ENCODE results near the gene KIF26B.

Gene KIF26B

DNA sequence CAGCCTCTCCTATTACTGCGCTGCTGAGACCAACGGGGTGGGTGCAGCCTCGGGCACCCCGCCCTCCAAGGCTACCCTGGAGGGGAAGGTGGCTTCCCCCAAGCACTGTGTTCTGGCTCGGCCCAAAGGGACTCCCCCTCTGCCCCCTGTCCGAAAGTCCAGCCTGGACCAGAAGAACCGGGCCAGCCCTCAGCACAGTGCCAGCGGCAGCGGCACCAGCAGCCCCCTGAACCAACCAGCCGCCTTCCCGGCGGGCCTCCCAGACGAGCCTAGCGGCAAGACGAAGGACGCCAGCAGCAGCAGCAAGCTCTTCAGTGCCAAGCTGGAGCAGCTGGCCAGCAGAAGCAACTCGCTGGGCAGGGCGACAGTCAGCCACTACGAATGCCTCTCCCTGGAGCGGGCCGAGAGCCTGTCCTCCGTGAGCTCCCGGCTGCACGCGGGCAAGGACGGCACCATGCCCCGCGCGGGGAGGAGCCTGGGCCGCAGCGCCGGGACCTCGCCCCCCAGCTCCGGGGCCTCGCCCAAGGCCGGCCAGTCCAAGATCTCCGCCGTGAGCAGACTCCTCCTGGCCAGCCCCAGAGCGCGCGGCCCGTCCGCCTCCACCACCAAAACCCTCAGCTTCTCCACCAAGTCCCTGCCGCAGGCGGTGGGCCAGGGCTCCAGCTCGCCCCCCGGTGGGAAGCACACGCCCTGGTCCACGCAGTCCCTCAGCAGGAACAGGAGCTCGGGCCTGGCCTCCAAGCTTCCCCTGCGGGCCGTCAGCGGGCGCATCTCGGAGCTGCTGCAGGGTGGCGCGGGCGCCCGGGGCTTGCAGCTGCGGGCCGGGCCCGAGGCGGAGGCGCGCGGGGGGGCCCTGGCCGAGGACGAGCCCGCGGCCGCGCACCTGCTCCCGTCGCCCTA is 533.1 kb downstream of the KIF26B start:
- no peaks in the 10 kb centered on the region for H3K27me3 ChIP-seq (replicated peaks)
- TF ChIP-seq, protein P1, sequence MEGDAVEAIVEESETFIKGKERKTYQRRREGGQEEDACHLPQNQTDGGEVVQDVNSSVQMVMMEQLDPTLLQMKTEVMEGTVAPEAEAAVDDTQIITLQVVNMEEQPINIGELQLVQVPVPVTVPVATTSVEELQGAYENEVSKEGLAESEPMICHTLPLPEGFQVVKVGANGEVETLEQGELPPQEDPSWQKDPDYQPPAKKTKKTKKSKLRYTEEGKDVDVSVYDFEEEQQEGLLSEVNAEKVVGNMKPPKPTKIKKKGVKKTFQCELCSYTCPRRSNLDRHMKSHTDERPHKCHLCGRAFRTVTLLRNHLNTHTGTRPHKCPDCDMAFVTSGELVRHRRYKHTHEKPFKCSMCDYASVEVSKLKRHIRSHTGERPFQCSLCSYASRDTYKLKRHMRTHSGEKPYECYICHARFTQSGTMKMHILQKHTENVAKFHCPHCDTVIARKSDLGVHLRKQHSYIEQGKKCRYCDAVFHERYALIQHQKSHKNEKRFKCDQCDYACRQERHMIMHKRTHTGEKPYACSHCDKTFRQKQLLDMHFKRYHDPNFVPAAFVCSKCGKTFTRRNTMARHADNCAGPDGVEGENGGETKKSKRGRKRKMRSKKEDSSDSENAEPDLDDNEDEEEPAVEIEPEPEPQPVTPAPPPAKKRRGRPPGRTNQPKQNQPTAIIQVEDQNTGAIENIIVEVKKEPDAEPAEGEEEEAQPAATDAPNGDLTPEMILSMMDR (IDR thresholded peaks at IDR 0.05; ENCODE audit: low read depth, low read length, missing control alignments), result no peak
- H3K4me3 ChIP-seq (ENCODE audit: low read depth, low read length), result peak overlapping the region; percentile 26
- DNase-seq, result no peak
- in situ Hi-C loops (cut with HindIII; ENCODE audit: low pct_ligation_motif_present, low sequenced_read_pairs), result no loop called here
- H3K27ac ChIP-seq, result no peak overlapping the region
- H3K36me3 ChIP-seq (replicated peaks), result no peaks in the 10 kb centered on the region

DNA sequence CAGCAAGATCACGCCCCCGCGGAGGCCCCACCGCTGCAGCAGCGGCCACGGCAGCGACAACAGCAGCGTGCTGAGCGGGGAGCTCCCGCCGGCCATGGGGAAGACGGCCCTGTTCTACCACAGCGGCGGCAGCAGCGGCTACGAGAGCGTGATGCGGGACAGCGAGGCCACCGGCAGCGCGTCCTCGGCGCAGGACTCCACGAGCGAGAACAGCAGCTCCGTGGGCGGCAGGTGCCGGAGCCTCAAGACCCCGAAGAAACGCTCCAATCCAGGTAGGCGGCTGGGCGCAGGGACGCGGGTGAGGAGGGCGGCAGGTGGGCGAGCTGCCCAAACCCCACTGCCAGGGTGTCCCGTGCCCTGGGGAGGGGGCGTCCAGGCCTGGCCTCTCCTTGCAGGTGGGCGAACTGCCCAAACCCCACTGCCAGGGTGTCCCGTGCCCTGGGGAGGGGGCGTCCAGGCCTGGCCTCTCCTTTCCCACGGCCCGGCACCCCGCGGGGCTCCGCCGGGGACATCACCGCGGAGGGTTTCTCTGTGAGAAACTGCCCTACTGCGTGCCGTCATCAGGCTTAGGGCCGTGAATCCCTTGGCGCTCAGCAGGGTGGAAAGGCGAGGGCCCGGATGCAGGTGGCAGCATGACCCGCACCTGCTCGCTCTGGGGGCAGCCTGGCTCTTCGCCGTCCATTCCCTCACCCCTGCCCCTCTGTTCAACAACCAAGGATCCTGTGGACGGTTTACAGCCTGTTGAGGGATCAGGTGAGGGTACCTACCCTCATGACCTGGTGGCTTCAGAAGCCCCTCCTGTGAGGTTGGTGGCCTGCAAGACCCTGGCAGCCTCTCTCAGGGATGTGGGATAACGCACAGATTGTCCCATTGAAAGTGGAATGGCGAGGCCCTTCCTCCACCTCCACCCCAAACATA is 534.0 kb downstream of the KIF26B start:
- no peak for DNase-seq
- H3K27me3 ChIP-seq (replicated peaks), result no peaks in the 10 kb centered on the region
- in situ Hi-C loops (cut with HindIII; ENCODE audit: low pct_ligation_motif_present, low sequenced_read_pairs), result no loop called here

DNA sequence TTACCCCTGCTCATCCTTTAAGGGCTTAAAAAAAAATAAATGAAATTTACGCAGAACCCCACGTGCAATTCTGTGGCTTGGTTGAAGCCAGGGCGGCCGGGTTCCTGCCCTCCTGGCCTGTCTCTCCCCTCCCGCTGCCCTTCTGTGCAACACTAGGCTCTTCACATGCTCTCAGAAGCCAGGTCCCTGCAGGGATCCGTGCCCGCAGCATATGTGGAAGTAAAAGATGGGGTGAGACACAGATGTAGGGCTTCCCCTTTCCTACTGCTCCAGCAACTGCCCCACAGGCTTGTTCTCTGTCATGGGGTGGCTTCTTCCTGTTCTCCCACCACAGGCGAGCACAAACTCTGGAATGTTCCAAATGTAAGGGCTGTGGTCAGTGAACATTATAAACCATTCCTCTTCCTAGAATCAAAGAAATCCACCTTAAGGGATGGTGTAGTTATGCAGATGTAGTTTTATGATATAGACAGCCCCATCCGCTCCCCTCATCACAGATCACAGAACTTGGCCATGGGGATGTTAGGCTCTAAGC is 535.4 kb downstream of the KIF26B start:
- in situ Hi-C loops (cut with HindIII; ENCODE audit: low pct_ligation_motif_present, low sequenced_read_pairs), result no loop called here
- Histone ChIP-seq H3K27me3 (replicated peaks) (no peaks in the 10 kb centered on the region), H3K27ac (no peak overlapping the region), H3K36me3 (replicated peaks) (no peaks in the 10 kb centered on the region), H3K4me3 (ENCODE audit: low read depth, low read length) (no peak overlapping the region)
- TF ChIP-seq, protein P1 (IDR thresholded peaks at IDR 0.05; ENCODE audit: low read depth, low read length, missing control alignments), result no peak
- DNase-seq, result no peak

More for the DNA sequence above, 534.0 kb downstream of the KIF26B start:
- TF ChIP-seq, protein P1 (IDR thresholded peaks at IDR 0.05; ENCODE audit: low read depth, low read length, missing control alignments), result no peak
- Histone ChIP-seq H3K36me3 (replicated peaks) (no peaks in the 10 kb centered on the region), H3K27ac (no peak overlapping the region), H3K4me3 (ENCODE audit: low read depth, low read length) (no peak overlapping the region)

GRCh38 chr1:245690946-245691541 is 536.3 kb downstream of the KIF26B start:
- DNase-seq, result no peak
- Histone ChIP-seq H3K4me3 (ENCODE audit: low read depth, low read length) (no peak overlapping the region), H3K27me3 (replicated peaks) (no peaks in the 10 kb centered on the region), H3K27ac (no peak overlapping the region), H3K36me3 (replicated peaks) (no peaks in the 10 kb centered on the region)
- in situ Hi-C loops (cut with HindIII; ENCODE audit: low pct_ligation_motif_present, low sequenced_read_pairs), result no loop called here
- TF ChIP-seq, protein P1 (IDR thresholded peaks at IDR 0.05; ENCODE audit: low read depth, low read length, missing control alignments), result no peak

GRCh38 chr1:245691897-245692296 is 537.1 kb downstream of the KIF26B start:
- TF ChIP-seq, protein P1 (IDR thresholded peaks at IDR 0.05; ENCODE audit: low read depth, low read length, missing control alignments), result no peak
- Histone ChIP-seq H3K4me3 (ENCODE audit: low read depth, low read length) (no peak overlapping the region), H3K36me3 (replicated peaks) (no peaks in the 10 kb centered on the region), H3K27ac (no peak overlapping the region), H3K27me3 (replicated peaks) (no peaks in the 10 kb centered on the region)
- no peak for DNase-seq
- in situ Hi-C loops (cut with HindIII; ENCODE audit: low pct_ligation_motif_present, low sequenced_read_pairs), result no loop called here

Data from brain microvascular endothelial cell (primary cell).